ENCODE results near the gene C19orf67. TPM values are rescaled to one million over a fixed set of nuclear protein-coding genes. Genes with fewer than 3 reads are reported as not detected.

C19orf67 gene
- total RNA-seq, 2 donors from 2014 or later = not detected

DNA sequence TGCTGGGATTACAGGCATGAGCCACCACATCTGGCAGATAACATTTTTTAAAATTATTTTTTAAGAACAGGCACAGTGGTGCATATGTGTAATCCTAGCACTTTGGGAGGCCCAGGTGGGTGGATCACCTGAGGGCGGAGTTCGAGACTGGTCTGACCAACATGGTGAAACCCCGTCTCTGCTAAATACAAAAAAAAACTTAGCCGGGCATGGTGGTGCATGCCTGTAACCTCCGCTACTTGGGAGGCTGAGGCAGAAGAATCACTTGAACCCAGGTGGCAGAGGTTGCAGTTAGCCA is 23.1 kb downstream of the C19orf67 start:
- WGBS, 2 donors = 57 to 75% methylated on average over 4 to 5 of the region's 5 CpGs
- no peak overlapping the region for H3K4me3 ChIP-seq
- H3K27ac ChIP-seq = peak overlapping the region; percentile 75 to 96 (median 94)
- peaks cover 48% of the 10 kb centered on the region for H3K4me1 ChIP-seq
- intact Hi-C loops (cut with DNase I) = no loop called here
- TF ChIP-seq, protein P1, sequence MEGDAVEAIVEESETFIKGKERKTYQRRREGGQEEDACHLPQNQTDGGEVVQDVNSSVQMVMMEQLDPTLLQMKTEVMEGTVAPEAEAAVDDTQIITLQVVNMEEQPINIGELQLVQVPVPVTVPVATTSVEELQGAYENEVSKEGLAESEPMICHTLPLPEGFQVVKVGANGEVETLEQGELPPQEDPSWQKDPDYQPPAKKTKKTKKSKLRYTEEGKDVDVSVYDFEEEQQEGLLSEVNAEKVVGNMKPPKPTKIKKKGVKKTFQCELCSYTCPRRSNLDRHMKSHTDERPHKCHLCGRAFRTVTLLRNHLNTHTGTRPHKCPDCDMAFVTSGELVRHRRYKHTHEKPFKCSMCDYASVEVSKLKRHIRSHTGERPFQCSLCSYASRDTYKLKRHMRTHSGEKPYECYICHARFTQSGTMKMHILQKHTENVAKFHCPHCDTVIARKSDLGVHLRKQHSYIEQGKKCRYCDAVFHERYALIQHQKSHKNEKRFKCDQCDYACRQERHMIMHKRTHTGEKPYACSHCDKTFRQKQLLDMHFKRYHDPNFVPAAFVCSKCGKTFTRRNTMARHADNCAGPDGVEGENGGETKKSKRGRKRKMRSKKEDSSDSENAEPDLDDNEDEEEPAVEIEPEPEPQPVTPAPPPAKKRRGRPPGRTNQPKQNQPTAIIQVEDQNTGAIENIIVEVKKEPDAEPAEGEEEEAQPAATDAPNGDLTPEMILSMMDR (IDR thresholded peaks at IDR 0.05) = no peak
- no peak for TF ChIP-seq POLR2A (IDR thresholded peaks at IDR 0.05)
- no peaks in the 10 kb centered on the region for H3K27me3 ChIP-seq
- no peaks in the 10 kb centered on the region for H3K36me3 ChIP-seq (replicated peaks in 1 of 2; ENCODE audit: insufficient read depth in 1 of 2, low read depth in 2 of 2)
- H3K9me3 ChIP-seq = no peaks in the 10 kb centered on the region
- DNase-seq = no peak
- ATAC-seq = no peak

DNA sequence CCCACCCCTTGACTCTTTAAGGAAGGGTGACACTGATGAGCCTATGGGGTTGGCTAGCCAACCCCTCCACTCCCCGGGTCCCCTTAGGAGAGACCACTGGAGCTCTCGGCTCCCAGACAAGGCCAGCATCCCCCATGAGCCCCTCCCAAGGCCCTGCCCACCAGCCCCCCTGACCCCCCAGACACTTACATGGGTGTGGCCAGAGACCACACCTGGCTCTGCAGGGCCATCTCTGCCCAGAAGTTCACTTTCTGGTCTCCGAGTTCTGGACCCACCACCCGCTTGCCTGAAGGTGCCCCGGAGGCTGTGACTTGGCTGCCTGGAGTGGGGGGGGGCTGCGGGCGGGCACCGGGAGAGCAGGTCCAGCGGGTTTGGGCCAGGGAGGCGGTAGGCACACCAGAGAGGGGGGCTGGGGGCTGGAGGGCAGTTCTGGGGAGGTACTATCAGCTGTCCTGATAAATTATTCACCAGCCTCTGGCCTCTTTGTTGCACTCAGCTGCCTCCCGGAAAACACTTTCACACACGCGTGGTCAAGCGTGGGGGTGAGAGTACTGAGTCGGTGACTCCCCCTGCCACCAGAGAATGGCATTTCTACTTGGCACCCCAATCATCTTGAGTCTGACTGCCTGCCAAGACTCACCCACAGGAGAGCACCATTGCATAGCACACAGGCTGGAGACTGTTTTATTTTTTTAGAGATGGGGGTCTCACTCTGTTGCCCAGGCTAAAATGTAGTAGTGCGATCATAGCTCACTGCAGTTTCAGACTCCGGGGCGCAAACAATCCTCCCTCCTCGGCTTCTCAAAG is 23.6 kb downstream of the C19orf67 start, which contains the start of gene PALM3:
PALM3 (minus strand) TSS at position 326 of the 807 bp plus-strand sequence; CDS start at position 230, 96 bp downstream.
- peak within 1 kb of the TSS; percentile 75 to 96 (median 94) for H3K27ac ChIP-seq
- H3K27me3 ChIP-seq = no peaks in the 10 kb centered on the region
- H3K9me3 ChIP-seq = no peaks in the 10 kb centered on the region
- TF ChIP-seq, protein P1 (IDR thresholded peaks at IDR 0.05) = peak in 3 of 7 experiments; percentile 11 to 30 (median 25)
- TF ChIP-seq POLR2A (IDR thresholded peaks at IDR 0.05) = peak; percentile 28 to 71 (median 68)
- H3K4me1 ChIP-seq = peaks cover 48% of the 10 kb centered on the region
- DNase-seq (peak; percentile 83 to 96 (median 94)), ATAC-seq (peak; percentile 97)
- H3K36me3 ChIP-seq (replicated peaks in 1 of 2; ENCODE audit: insufficient read depth in 1 of 2, low read depth in 2 of 2) = no peaks in the 10 kb centered on the region
- WGBS, 2 donors = 3 to 23% methylated on average over 8 to 19 of the region's 19 CpGs
- peak within 1 kb of the TSS in 1 of 2 donors; percentile 47 for H3K4me3 ChIP-seq
- intact Hi-C loops (cut with DNase I) = no loop called here

DNA sequence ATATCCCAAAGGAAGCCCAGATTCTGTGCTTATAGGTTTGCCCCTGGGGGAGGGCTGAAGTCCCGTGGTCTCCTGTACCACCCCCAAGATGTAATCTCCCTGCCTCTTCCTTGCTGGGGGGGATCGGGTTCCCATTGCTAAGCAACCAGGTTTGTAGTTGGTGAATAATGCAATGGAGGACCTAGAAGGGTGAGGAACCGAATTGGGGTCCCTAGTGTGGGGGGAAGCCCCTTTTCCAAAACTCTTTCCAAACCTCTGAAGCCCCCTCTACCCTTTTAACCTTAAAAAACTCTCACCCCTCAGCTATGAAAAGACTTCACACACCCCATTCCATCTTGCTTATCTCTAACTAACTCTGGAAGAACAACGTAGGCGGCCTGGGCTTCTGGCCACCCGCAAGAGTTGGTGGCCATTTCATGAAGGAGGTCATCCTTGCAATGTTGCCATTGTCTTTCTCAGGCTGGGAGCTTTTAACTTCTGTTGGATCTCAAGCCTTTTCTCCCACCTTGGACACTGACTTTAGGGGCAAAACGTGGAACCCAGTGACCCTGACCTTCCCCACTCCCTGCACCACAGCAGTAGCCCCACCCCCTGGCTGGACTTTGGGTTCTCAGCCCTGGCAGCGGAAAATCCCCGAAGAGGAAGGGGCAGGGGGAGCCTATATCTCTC is 24.4 kb downstream of the C19orf67 start:
- peak in 3 of 4 donors; percentile 51 to 66 (median 59) for DNase-seq
- Histone ChIP-seq H3K4me3 (peak overlapping the region in 1 of 2 donors; percentile 47), H3K27ac (peak overlapping the region; percentile 75 to 96 (median 94)), H3K9me3 (no peaks in the 10 kb centered on the region), H3K27me3 (no peaks in the 10 kb centered on the region), H3K4me1 (peaks cover 48% of the 10 kb centered on the region), H3K36me3 (replicated peaks in 1 of 2; ENCODE audit: insufficient read depth in 1 of 2, low read depth in 2 of 2) (peaks cover 0 to 4% of the 10 kb centered on the region in 2 donors)
- TF ChIP-seq, protein P1 (IDR thresholded peaks at IDR 0.05) = peak in 1 of 7 experiments; percentile 1
- no peak for TF ChIP-seq POLR2A (IDR thresholded peaks at IDR 0.05)
- intact Hi-C loops (cut with DNase I) = no loop called here
- peak; percentile 37 for ATAC-seq
- WGBS, 2 donors = 6 to 37% methylated on average over 9 of the region's 9 CpGs

DNA sequence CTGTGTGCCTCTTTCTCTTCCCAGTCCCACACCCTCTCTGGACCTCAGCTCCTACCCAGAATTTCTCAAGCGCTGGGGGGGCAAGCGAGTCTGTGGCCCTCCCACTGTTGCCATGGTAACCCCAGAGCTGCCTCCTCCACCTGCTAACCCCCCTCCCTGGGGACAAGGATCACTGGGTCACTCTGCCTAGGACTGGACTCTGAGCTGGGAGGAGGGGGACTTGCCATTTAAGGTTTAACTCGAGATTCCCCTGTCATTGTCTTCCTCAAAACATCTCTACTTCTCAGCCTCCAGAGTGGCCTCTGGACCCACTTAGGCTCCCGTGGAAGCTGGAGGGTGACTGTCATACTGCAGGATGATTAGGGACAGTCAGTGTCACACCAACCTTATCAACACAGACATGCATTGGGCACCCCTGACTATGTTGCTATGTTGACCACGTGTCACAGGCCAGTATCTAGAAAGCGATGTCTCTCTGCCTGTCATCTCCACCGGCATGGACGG is 25.9 kb downstream of the C19orf67 start:
- 11 to 26% methylated on average over 6 to 8 of the region's 8 CpGs for WGBS, 2 donors
- no peaks in the 10 kb centered on the region for H3K27me3 ChIP-seq
- TF ChIP-seq, protein P1 (IDR thresholded peaks at IDR 0.05) = no peak
- TF ChIP-seq POLR2A (IDR thresholded peaks at IDR 0.05) = no peak
- peak overlapping the region in 2 of 4 donors; percentile 24 to 96 for H3K27ac ChIP-seq
- intact Hi-C loops (cut with DNase I) = loop anchor here (10.0 kb wide), 1 partner anchor 185 kb away; the partner anchor contains the start of gene NANOS3
- no peak for ATAC-seq
- no peaks in the 10 kb centered on the region for H3K9me3 ChIP-seq
- no peak overlapping the region for H3K4me3 ChIP-seq
- peaks cover 48% of the 10 kb centered on the region for H3K4me1 ChIP-seq
- peak in 1 of 4 donors; percentile 29 for DNase-seq
- H3K36me3 ChIP-seq (replicated peaks in 1 of 2; ENCODE audit: insufficient read depth in 1 of 2, low read depth in 2 of 2) = peaks cover 0 to 13% of the 10 kb centered on the region in 2 donors

Measured in body of pancreas (tissue), 4 donors.